Hypothalamus (tissue), 51 donors: Measurements from ENCODE around the gene RPRD1A.
"Not testable (repeated sequence)": the region's sequence is repeated elsewhere in the genome, so short reads cannot be mapped to it uniquely, and the experiment has no call there.

Source experiments
- DNase-seq, 51 donors: peaks; one replicate each; lab custom pipeline; 2025; lab: John Stamatoyannopoulos, UW

The RPRD1A gene

GRCh38 chr18:36034299-36034895, 33.0 kb downstream of the RPRD1A start:
- no peak for DNase-seq

GRCh38 chr18:36031903-36032302, 35.5 kb downstream of the RPRD1A start:
- DNase-seq: no peak

- no peak for DNase-seq
These were observed 36.0 kb downstream of the RPRD1A start for GRCh38 chr18:36031407-36031806.

GRCh38 chr18:36028859-36029258, 38.5 kb downstream of the RPRD1A start:
- no peak for DNase-seq

DNA sequence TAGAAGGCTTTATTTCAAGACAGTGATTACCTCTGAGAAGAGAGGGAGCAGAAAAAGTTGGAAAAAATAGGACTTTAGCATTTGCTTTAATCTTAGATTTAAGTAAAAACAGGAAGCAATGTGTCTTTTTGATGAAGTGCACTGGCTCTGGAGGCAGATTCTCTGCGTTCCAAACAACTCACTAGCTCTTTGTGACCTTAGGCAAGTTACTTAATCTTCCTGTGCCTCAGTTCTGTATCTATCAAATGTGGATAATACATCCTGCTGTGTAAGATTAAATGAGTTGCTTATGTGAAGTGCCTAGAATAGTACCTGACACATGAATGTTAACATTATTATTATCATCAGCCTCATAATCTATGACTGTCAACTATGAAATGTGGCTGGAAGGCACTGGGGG, 42.3 kb downstream of the RPRD1A start:
- no peak for DNase-seq

DNA sequence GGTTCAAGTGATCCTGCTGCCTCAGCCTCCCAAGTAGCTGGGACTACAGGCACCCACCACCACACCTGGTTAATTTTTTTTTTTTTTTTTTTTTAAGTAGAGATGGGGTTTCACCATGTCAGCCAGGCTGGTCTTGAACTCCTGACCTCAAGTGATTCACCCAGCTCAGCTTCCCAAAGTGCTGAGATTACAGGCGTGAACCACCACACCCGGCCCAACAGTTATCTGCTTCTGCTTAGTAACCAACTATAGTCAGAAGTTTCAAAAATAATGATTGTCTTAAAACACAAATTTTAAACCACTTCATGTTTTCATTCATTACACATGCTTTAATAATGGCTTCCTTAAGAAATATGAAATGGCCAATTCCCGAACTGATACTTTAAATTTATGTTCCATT, 43.1 kb downstream of the RPRD1A start:
- DNase-seq: not testable (repeated sequence)

DNA sequence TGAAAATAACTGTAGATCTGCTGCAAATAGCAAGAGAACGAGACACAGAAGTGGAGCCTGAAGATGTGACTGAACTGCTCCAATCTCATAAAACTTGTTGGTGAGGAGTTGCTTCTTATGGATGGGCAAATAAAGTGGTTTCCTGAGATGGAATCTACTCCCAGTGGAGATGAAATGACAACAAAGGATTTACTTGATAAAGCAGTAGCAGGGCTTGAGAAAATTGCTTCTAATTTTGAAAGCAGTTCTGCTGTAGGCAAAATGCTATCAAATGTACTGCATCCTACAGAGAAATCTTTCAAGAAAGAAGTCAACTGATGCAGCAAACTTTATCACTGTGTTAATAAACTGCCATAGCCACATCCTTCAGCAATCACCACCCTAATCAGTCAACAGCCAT, 44.0 kb downstream of the RPRD1A start:
- no peak for DNase-seq

GRCh38 chr18:36020174-36020711, 47.1 kb downstream of the RPRD1A start:
- DNase-seq: no peak

DNA sequence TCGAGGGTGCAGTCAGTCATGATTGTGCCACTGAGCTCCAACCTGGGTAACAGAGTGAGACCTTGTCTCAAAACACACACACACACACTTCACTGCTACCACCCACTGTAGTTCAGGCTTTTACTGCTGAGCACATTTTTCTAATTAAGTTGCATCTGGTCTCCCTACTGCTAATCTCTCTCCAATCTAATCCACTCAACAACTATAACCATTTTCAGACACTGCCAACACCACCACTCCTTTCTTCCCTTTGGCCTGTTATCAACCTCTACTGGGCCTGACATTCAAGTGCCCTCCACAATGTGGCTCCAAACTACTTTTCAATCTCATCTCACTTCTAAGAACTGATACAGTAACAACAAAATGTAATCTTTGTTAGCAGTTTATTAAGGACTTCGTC, 50.1 kb downstream of the RPRD1A start:
- no peak for DNase-seq

DNA sequence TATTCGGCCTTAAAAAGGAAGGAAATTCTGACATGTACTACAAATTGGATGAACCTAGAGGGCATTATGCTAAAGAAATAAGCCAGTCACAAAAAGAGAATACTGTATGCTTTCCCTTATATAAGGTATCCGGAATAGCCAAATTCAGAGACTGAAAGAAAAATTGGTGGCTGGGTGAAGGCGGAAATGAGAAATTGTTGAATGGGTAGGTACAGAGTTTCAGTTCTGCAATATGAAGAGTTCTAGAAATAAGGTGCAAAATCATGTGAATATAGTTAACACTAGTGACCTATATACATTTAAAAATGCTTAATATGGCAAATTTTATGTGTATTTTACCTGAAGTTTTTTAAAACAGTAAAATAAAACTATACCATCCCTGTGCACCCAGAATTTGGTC, 51.7 kb downstream of the RPRD1A start:
- no peak for DNase-seq

DNA sequence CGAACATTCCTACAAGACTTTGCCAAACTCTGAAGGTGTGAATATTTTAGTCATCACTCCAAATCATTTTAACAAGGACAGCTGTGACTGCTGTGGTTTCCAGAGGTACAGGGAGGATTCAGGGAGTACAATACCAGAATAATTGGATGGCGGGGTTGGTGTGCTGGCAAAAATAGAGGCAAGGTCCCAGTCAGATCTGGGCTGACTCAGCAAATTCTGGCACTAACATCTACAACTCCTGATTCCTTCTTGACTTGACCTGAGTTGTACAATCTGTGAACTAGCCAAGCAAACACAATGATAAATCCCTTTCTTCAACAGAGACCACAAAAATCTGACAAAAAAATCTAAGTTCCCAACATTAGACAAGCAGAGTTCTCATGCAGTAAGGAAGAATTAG, 54.5 kb downstream of the RPRD1A start:
- no peak for DNase-seq

DNA sequence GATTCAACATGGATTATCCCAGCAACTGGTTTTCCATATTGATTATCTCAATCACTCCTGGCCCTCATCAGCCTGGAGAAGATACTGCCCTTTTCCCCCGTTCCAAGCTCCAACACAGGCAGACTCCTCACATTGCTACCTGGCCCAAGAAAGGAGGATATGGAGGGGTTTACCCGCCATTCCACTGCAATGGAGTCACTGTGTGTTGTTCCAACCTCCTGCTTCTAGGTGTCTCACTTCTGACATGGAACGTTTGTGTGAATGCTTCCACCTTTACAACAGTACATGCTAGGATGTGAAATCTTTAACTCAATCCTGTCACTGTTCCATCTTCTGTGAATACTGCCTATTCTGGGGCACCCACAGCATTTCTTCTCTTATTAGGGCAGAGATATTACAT, 58.1 kb downstream of the RPRD1A start:
- DNase-seq: no peak

DNA sequence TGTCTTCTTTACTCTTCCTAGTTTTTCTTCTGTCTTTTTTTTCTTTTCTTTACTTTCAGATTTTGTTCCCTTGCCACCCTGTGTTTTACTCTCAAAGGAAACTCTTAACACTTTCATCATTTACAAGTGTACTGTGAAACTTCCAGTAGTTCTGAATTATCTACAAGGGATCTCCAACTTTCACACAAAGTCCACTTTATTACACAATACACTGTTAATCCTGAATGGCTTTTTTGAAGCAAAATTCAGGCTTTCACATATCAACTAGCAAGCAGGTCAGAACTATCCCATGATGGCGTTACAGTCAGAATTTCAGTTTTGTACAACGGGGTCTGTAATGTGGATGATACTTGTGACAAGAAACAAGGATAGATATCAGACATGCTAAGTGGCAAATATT, 60.4 kb downstream of the RPRD1A start:
- no peak for DNase-seq

DNA sequence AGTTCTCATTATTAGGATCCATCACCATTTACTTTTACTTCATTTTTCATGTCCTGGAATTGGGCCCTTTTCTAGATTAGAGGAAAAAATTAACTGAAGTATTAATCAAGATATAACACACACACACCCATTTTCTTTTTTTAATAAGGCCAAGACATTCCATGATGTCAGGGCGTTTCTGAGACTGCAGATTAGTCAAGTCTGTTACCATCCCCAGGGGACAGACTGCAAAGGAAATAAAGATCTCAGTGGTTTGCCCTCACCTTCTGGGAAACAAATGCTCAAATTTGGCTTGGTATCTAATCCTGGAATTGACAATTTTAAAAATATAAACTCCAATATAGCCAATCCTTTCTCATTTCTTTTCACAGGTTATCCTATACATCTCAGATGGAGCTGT, 67.4 kb downstream of the RPRD1A start:
- no peak for DNase-seq

- no peak for DNase-seq
These were observed 68.4 kb downstream of the RPRD1A start for GRCh38 chr18:35998967-35999366.

DNA sequence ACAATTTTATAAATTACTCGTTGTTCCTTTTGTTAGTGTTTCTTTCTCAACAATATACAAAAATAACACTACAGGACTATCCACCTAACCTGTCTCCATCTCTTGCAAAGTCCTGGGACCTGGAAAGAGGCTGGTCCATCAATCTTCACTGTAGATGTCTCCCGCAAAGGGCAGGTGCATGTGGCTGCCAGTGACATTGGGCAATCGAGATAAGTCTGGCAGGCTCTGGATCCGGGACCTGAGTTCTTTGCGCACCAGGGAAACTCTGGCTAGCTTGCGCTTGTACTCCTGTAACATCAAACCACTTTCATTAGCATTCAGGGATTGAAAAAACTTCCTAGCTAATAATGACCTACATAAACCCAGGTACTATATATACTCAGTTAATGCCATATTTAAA, 74.3 kb downstream of the RPRD1A start:
- DNase-seq: no peak

GRCh38 chr18:35991696-35992095, 75.7 kb downstream of the RPRD1A start:
- no peak for DNase-seq

GRCh38 chr18:35983818-35984217, 83.5 kb downstream of the RPRD1A start:
- DNase-seq: no peak

DNA sequence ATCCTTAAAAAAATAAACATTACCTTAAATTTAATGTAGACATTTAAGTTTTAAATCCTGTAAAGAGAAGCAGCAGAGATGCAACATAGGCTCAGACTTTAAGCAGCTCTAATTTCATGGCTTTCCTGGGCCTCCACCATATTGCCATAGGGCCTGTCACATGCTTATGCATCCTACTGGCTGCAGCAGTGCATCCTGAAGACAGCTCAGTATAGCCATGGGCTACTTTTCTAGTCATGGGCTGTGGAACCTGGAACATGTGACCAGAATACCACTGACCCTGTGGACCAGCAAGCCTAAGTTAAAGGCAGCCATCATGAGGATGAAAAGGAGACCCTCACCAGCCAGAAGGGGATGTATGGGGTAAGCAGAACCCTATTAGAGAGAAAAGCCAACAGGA, 84.2 kb downstream of the RPRD1A start:
- DNase-seq: no peak

DNA sequence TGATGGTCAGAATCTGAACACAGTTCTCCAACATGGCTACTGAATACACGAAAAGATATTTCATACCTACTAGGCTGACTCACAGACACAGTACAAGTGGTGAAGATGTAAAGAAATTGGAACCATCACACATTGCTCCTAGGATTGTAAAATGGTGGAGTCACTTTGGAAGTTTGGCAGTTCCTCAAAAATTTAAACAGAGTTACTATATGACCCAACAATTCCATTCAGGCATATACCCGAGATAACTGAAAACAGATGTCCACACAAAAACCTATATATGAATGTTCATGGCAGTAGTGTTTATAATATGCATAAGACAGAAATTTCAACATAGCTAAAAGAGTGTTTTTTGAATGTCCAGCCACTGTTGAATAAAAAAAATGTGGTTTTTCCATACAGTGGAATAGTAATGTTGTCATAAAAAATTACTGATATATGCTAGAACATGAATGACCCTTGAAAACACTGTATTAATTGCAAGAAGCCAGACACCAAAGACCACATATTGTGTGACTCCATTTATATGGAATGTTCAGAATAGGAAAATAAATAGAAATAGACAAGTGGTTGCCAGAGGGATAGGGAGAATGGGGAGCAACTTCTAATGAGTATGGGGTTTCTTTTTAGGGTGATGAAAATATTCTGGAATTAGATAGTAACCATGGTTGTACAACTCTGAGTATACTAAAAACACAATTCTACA, 84.8 kb downstream of the RPRD1A start:
- no peak for DNase-seq

DNA sequence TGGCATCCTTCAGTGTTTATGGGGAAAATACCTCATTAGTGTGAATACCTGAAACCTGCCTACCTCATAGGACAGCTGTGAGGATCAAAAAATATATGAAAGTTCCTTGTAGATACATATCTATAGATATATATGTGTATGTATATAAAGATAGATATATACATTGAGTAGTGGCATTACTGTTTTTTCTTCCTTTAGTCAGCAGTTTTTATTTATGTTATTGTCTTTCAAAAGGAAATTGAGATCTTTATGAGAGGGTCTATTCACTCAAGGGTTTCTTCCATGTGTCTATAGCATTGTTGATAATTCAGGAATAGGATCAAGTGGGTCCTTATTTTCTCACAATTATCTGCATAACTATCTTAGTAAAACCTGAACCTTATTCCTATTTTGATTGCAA, 88.2 kb downstream of the RPRD1A start:
- DNase-seq: no peak

DNA sequence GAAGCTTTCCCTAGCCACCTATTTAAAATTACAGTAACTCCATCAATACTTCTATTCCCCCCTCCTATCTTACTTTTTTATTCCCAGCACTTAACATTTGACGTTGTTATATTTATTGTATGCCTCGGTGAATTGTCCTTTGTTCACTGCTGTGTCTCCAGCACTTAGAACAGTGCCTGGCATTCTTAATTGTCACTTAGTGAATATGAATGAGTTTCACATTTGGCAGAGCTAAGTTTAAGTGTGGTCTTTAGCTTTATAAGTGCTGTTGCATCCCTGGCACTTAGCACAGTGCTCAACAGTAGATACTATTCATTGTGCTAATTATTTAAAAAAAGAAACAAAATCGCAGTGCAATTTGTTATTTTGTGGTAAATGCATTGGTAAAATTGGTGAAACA, 93.2 kb downstream of the RPRD1A start:
- DNase-seq: no peak

GRCh38 chr18:35973650-35974049, 93.7 kb downstream of the RPRD1A start:
- DNase-seq: no peak
